HL-60 (cell line): ENCODE data around the gene RPS6KC1.

Experiments used
- DNase-seq, 2 experiments: peaks; one replicate each; pipeline ENCODE4 v3.0.0-alpha.2; 2010 to 2020; ENCODE audit warnings: low read depth in 1 of 2, low spot score in 1 of 2
- H3K27ac ChIP-seq: fragments of 250-450 bp; sonication (Bioruptor Pico); replicated peaks from 2 replicates; pipeline ENCODE4 v1.5.1; 2020; ENCODE audit warnings: mild to moderate bottlenecking, moderate library complexity
- H3K27me3 ChIP-seq: fragments of 250-450 bp; sonication (Bioruptor Pico); 2 replicates; pipeline ENCODE4 v1.5.1; 2021; ENCODE audit warnings: mild to moderate bottlenecking, moderate library complexity; ENCODE audit not compliant: insufficient read depth, poor library complexity, severe bottlenecking
- H3K4me3 ChIP-seq: replicated peaks from 2 replicates; pipeline ENCODE4 v1.5.1; 2011; ENCODE audit warnings: mild to moderate bottlenecking, control low read depth, low read length; ENCODE audit not compliant: insufficient read depth
- CTCF ChIP-seq: IDR thresholded peaks from one replicate; pipeline ENCODE4 v1.5.1; 2011; ENCODE audit warnings: low read length, control low read depth, inconsistent platforms; ENCODE audit not compliant: insufficient read depth
- GABPA ChIP-seq: IDR thresholded peaks from 2 replicates; pipeline ENCODE4 v1.6.1; 2012; ENCODE audit warnings: low read depth
- POLR2AphosphoS5 ChIP-seq: IDR thresholded peaks from 2 replicates; pipeline ENCODE4 v1.6.1; 2012; ENCODE audit warnings: low read depth
- SPI1 ChIP-seq: IDR thresholded peaks from 2 replicates; pipeline ENCODE4 v1.6.1; 2012; ENCODE audit warnings: low read depth, mild to moderate bottlenecking, borderline replicate concordance
- TF ChIP-seq, protein P1 (sequence below): IDR thresholded peaks from 2 replicates; pipeline ENCODE4 v1.6.1; 2012; ENCODE audit warnings: low read depth; ENCODE audit not compliant: insufficient replicate concordance

Gene RPS6KC1

DNA sequence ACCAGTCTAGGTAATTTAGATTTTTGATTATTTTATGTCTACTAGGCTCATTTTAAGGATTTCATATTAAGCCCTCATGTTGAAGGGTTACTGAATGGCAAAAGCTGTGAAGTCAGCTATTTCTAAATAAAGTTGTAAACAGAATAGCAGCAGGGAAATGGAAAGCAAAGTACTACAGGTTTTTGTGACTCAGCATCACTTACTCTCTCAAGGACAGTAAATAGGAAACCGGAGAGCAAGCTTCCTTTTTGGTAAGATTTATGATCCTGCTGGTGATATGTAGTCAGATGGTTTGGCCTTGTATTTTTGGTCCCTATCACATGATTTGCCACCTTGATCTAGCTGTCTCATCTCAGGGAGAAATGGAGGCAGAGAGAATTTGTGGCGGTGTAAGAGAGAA is 226.0 kb downstream of the RPS6KC1 start:
- no peak overlapping the region for H3K27ac ChIP-seq
- no peak for TF ChIP-seq GABPA
- no peak for TF ChIP-seq CTCF
- TF ChIP-seq, protein P1, sequence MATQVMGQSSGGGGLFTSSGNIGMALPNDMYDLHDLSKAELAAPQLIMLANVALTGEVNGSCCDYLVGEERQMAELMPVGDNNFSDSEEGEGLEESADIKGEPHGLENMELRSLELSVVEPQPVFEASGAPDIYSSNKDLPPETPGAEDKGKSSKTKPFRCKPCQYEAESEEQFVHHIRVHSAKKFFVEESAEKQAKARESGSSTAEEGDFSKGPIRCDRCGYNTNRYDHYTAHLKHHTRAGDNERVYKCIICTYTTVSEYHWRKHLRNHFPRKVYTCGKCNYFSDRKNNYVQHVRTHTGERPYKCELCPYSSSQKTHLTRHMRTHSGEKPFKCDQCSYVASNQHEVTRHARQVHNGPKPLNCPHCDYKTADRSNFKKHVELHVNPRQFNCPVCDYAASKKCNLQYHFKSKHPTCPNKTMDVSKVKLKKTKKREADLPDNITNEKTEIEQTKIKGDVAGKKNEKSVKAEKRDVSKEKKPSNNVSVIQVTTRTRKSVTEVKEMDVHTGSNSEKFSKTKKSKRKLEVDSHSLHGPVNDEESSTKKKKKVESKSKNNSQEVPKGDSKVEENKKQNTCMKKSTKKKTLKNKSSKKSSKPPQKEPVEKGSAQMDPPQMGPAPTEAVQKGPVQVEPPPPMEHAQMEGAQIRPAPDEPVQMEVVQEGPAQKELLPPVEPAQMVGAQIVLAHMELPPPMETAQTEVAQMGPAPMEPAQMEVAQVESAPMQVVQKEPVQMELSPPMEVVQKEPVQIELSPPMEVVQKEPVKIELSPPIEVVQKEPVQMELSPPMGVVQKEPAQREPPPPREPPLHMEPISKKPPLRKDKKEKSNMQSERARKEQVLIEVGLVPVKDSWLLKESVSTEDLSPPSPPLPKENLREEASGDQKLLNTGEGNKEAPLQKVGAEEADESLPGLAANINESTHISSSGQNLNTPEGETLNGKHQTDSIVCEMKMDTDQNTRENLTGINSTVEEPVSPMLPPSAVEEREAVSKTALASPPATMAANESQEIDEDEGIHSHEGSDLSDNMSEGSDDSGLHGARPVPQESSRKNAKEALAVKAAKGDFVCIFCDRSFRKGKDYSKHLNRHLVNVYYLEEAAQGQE, result no peak
- no peak for TF ChIP-seq POLR2AphosphoS5
- TF ChIP-seq SPI1, result no peak
- H3K4me3 ChIP-seq, result no peak overlapping the region
- H3K27me3 ChIP-seq, result no peaks in the 10 kb centered on the region
- no peak for DNase-seq

- Histone ChIP-seq H3K4me3 (no peak overlapping the region), H3K27ac (no peak overlapping the region), H3K27me3 (no peaks in the 10 kb centered on the region)
- TF ChIP-seq GABPA (no peak), POLR2AphosphoS5 (no peak), SPI1 (no peak), CTCF (no peak)
- TF ChIP-seq, protein P1, result no peak
- DNase-seq, result no peak
Measured at GRCh38 chr1:213279410-213279809, 228.4 kb downstream of the RPS6KC1 start.

GRCh38 chr1:213281640-213282301 is 230.7 kb downstream of the RPS6KC1 start:
- H3K27ac ChIP-seq, result no peak overlapping the region
- H3K4me3 ChIP-seq, result no peak overlapping the region
- DNase-seq, result no peak
- TF ChIP-seq SPI1 (no peak), GABPA (no peak), POLR2AphosphoS5 (no peak), CTCF (no peak)
- TF ChIP-seq, protein P1, result no peak
- no peaks in the 10 kb centered on the region for H3K27me3 ChIP-seq
